GM19455 (cell line): Measurements from ENCODE around the gene C19orf73.
"Not testable (repeated sequence)": the region's sequence is repeated elsewhere in the genome, so short reads cannot be mapped to it uniquely, and the experiment has no call there.

Experiments used
- ATAC-seq: cut with Tn5 transposase; IDR thresholded peaks from one replicate; pipeline ENCODE4 v1.9.1; 2021; ENCODE audit not compliant: unreplicated experiment

Gene C19orf73

GRCh38 chr19:49148784-49149651 is 30.1 kb upstream of the C19orf73 start:
- ATAC-seq = no peak

GRCh38 chr19:49148044-49148682 is 29.2 kb upstream of the C19orf73 start:
- no peak for ATAC-seq

GRCh38 chr19:49146408-49146770 is 27.4 kb upstream of the C19orf73 start:
- not testable (repeated sequence) for ATAC-seq

- ATAC-seq = no peak
These were observed 26.8 kb upstream of the C19orf73 start for GRCh38 chr19:49145573-49146407.

GRCh38 chr19:49142866-49143335 is 24.0 kb upstream of the C19orf73 start:
- ATAC-seq = no peak

GRCh38 chr19:49141352-49141751 is 22.4 kb upstream of the C19orf73 start:
- ATAC-seq = no peak

- no peak for ATAC-seq
These were observed 22.0 kb upstream of the C19orf73 start for GRCh38 chr19:49140951-49141350.

GRCh38 chr19:49136771-49137171 is 17.8 kb upstream of the C19orf73 start:
- no peak for ATAC-seq

GRCh38 chr19:49135686-49136085 is 16.7 kb upstream of the C19orf73 start:
- no peak for ATAC-seq

GRCh38 chr19:49133621-49134454 is 14.9 kb upstream of the C19orf73 start:
- no peak for ATAC-seq

GRCh38 chr19:49132974-49133609 is 14.1 kb upstream of the C19orf73 start:
- no peak for ATAC-seq

GRCh38 chr19:49130325-49130724 is 11.4 kb upstream of the C19orf73 start:
- ATAC-seq = no peak

GRCh38 chr19:49129238-49129583 is 10.3 kb upstream of the C19orf73 start:
- no peak for ATAC-seq

- no peak for ATAC-seq
These were observed 9.7 kb upstream of the C19orf73 start for GRCh38 chr19:49128545-49129237.

- peak; percentile 85 for ATAC-seq
These were observed 9.0 kb upstream of the C19orf73 start for GRCh38 chr19:49127674-49128544.

- ATAC-seq = not testable (repeated sequence)
These were observed 8.3 kb upstream of the C19orf73 start for GRCh38 chr19:49127225-49127624.

- ATAC-seq = no peak
These were observed 7.6 kb upstream of the C19orf73 start for GRCh38 chr19:49126575-49126974.

GRCh38 chr19:49125025-49125731 is 6.2 kb upstream of the C19orf73 start:
- no peak for ATAC-seq
